HepG2 (cell line): ENCODE data around the gene TUBG2. TPM values are rescaled to one million over a fixed set of nuclear protein-coding genes. Genes with fewer than 3 reads are reported as not detected.
A peak's percentile ranks its signal among the peaks of the same experiment; 100 is the strongest.

Experiments
- ATF1 ChIP-seq: IDR thresholded peaks from 2 replicates; pipeline ENCODE4 v1.6.1; 2016; ENCODE audit warnings: mild to moderate bottlenecking, control low read depth
- CREB3 ChIP-seq: sonication (generic); formaldehyde crosslinking; IDR thresholded peaks from 2 replicates; pipeline ENCODE4 v1.5.0; 2020; ENCODE audit warnings: missing genetic modification reagents
- CSRNP1 ChIP-seq: sonication (generic); formaldehyde crosslinking; IDR thresholded peaks from 2 replicates; pipeline ENCODE4 v1.8.1; 2023; ENCODE audit warnings: mild to moderate bottlenecking, missing genetic modification reagents
- DNMT1 ChIP-seq: sonication (generic); formaldehyde crosslinking; IDR thresholded peaks from 2 replicates; pipeline ENCODE4 v1.5.1; 2020; ENCODE audit warnings: mild to moderate bottlenecking, missing genetic modification reagents
- FOXM1 ChIP-seq: sonication (generic); formaldehyde crosslinking; IDR thresholded peaks from 2 replicates; pipeline ENCODE4 v1.5.0; 2020; ENCODE audit warnings: missing genetic modification reagents
- KLF6 ChIP-seq: IDR thresholded peaks from 2 replicates; pipeline ENCODE4 v1.8.0; 2016; ENCODE audit warnings: missing biosample characterization, missing genetic modification reagents
- NR2F1 ChIP-seq, 2 experiments: fragments of 450-650 bp in 1 of 2; formaldehyde crosslinking in 1 of 2; IDR thresholded peaks; 2 replicates each; pipeline versions ENCODE4 v1.5.0 to v1.6.1; 2016 to 2020; ENCODE audit warnings: mild to moderate bottlenecking in 1 of 2, missing compliant biosample characterization in 1 of 2, missing genetic modification reagents in 1 of 2, moderate library complexity in 1 of 2
- PAWR ChIP-seq: sonication (generic); formaldehyde crosslinking; IDR thresholded peaks from 2 replicates; pipeline ENCODE4 v1.4.0; 2020; ENCODE audit warnings: missing genetic modification reagents, mild to moderate bottlenecking, borderline replicate concordance
- PHB2 ChIP-seq: fragments of 450-650 bp; IDR thresholded peaks from 2 replicates; pipeline ENCODE4 v1.6.1; 2018; ENCODE audit not compliant: partially characterized antibody
- POLR2G ChIP-seq: fragments of 200-400 bp; formaldehyde crosslinking; IDR thresholded peaks from 2 replicates; pipeline ENCODE4 v1.6.1; 2018; ENCODE audit warnings: mild to moderate bottlenecking, low read depth, low read length, moderate library complexity
- RARA ChIP-seq: IDR thresholded peaks from 2 replicates; pipeline ENCODE4 v1.6.1; 2016; ENCODE audit warnings: missing genetic modification reagents, missing compliant biosample characterization
- SETDB1 ChIP-seq: sonication (generic); formaldehyde crosslinking; IDR thresholded peaks from 2 replicates; pipeline ENCODE4 v1.5.1; 2020; ENCODE audit warnings: missing genetic modification reagents, mild to moderate bottlenecking, borderline replicate concordance
- THAP11 ChIP-seq: IDR thresholded peaks from 2 replicates; pipeline ENCODE4 v1.6.1; 2016; ENCODE audit warnings: missing biosample characterization, missing genetic modification reagents
- ZMYM3 ChIP-seq: sonication (generic); formaldehyde crosslinking; IDR thresholded peaks from 2 replicates; pipeline ENCODE4 v1.5.1; 2020; ENCODE audit warnings: mild to moderate bottlenecking, missing genetic modification reagents
- ZNF10 ChIP-seq: sonication (generic); formaldehyde crosslinking; IDR thresholded peaks from 2 replicates; pipeline ENCODE4 v1.4.0; 2020; ENCODE audit warnings: mild to moderate bottlenecking, low read depth, missing genetic modification reagents, borderline replicate concordance
- ZNF44 ChIP-seq: sonication (generic); formaldehyde crosslinking; IDR thresholded peaks from 2 replicates; pipeline ENCODE4 v1.5.1; 2020; ENCODE audit warnings: mild to moderate bottlenecking, missing genetic modification reagents
- ZNF564 ChIP-seq: sonication (generic); formaldehyde crosslinking; IDR thresholded peaks from 2 replicates; pipeline ENCODE4 v1.8.1; 2023; ENCODE audit warnings: mild to moderate bottlenecking, missing genetic modification reagents
- ZNF737 ChIP-seq: sonication (generic); formaldehyde crosslinking; IDR thresholded peaks from 2 replicates; pipeline ENCODE4 v1.5.0; 2020; ENCODE audit warnings: missing genetic modification reagents, mild to moderate bottlenecking, borderline replicate concordance
- ZSCAN9 ChIP-seq: IDR thresholded peaks from 2 replicates; pipeline ENCODE4 v1.6.1; 2016; ENCODE audit warnings: borderline replicate concordance
- polyA plus RNA-seq, 8 experiments: library from polyadenylated mRNA; depleted of rRNA in 3 of 8; stranded (reverse) in 7 of 8; unstranded in 1 of 8; fragments of >200 nt; fragmentation: Illumina TruSeq in 4 of 8; extraction: Trizol in 4 of 8; gene quantifications; 2 replicates each; pipeline versions ENCODE4 v1.2.1 to v1.2.3, GENCODE V29; 2011 to 2016; ENCODE audit warnings: low read depth in 4 of 8, missing spikeins in 1 of 8, mixed read lengths in 1 of 8; ENCODE audit not compliant: insufficient read depth in 1 of 8
- total RNA-seq, 5 experiments: library from RNA; depleted of rRNA; stranded (reverse); fragments of >200 nt; fragmentation: Illumina TruSeq; extraction: Trizol; gene quantifications; 2 replicates each; pipeline ENCODE4 v1.2.3, GENCODE V29; 2016; ENCODE audit warnings: low read depth in 1 of 5
- TF ChIP-seq, protein P1 (sequence below): IDR thresholded peaks from 2 replicates; pipeline ENCODE4 v1.6.1; 2016; ENCODE audit warnings: control low read depth
- TF ChIP-seq, protein P2 (sequence below): IDR thresholded peaks from 2 replicates; pipeline ENCODE4 v1.6.1; 2018; ENCODE audit warnings: missing genetic modification reagents
- TF ChIP-seq, protein P3 (sequence below): IDR thresholded peaks from 2 replicates; pipeline ENCODE4 v1.6.1; 2016; ENCODE audit warnings: low read depth, control low read depth
- TF ChIP-seq, protein P4 (sequence below): sonication (generic); formaldehyde crosslinking; IDR thresholded peaks from 2 replicates; pipeline ENCODE4 v1.8.1; 2022; ENCODE audit warnings: mild to moderate bottlenecking, missing genetic modification reagents

Gene TUBG2
- total and polyA plus RNA-seq, 2 of the 13 experiments (the other 11 are each of a cell fraction or from before 2014, with no cell fraction given), result 16.0 to 42.3 TPM

- TF ChIP-seq, protein P1, sequence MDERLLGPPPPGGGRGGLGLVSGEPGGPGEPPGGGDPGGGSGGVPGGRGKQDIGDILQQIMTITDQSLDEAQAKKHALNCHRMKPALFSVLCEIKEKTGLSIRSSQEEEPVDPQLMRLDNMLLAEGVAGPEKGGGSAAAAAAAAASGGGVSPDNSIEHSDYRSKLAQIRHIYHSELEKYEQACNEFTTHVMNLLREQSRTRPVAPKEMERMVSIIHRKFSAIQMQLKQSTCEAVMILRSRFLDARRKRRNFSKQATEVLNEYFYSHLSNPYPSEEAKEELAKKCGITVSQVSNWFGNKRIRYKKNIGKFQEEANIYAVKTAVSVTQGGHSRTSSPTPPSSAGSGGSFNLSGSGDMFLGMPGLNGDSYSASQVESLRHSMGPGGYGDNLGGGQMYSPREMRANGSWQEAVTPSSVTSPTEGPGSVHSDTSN (CRISPR knock-in tag), result no peak
- peak; percentile 90; the same call in 1 of the 2 replicates for TF ChIP-seq ZSCAN9 (CRISPR knock-in tag)
- TF ChIP-seq SETDB1 (CRISPR knock-in tag), result no peak
- TF ChIP-seq CREB3, result no peak
- TF ChIP-seq, protein P2, sequence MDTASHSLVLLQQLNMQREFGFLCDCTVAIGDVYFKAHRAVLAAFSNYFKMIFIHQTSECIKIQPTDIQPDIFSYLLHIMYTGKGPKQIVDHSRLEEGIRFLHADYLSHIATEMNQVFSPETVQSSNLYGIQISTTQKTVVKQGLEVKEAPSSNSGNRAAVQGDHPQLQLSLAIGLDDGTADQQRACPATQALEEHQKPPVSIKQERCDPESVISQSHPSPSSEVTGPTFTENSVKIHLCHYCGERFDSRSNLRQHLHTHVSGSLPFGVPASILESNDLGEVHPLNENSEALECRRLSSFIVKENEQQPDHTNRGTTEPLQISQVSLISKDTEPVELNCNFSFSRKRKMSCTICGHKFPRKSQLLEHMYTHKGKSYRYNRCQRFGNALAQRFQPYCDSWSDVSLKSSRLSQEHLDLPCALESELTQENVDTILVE (CRISPR knock-in tag), result peak; percentile 81
- TF ChIP-seq POLR2G, result no peak
- no peak for TF ChIP-seq PAWR (CRISPR knock-in tag)
- TF ChIP-seq ZNF564, result no peak
- TF ChIP-seq ZNF44 (CRISPR knock-in tag), result no peak
- TF ChIP-seq, protein P3, sequence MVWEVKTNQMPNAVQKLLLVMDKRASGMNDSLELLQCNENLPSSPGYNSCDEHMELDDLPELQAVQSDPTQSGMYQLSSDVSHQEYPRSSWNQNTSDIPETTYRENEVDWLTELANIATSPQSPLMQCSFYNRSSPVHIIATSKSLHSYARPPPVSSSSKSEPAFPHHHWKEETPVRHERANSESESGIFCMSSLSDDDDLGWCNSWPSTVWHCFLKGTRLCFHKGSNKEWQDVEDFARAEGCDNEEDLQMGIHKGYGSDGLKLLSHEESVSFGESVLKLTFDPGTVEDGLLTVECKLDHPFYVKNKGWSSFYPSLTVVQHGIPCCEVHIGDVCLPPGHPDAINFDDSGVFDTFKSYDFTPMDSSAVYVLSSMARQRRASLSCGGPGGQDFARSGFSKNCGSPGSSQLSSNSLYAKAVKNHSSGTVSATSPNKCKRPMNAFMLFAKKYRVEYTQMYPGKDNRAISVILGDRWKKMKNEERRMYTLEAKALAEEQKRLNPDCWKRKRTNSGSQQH, result no peak
- TF ChIP-seq FOXM1 (CRISPR knock-in tag), result no peak
- TF ChIP-seq, protein P4, sequence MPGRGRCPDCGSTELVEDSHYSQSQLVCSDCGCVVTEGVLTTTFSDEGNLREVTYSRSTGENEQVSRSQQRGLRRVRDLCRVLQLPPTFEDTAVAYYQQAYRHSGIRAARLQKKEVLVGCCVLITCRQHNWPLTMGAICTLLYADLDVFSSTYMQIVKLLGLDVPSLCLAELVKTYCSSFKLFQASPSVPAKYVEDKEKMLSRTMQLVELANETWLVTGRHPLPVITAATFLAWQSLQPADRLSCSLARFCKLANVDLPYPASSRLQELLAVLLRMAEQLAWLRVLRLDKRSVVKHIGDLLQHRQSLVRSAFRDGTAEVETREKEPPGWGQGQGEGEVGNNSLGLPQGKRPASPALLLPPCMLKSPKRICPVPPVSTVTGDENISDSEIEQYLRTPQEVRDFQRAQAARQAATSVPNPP (CRISPR knock-in tag), result no peak
- TF ChIP-seq ZNF737 (CRISPR knock-in tag), result no peak
- no peak for TF ChIP-seq NR2F1 (CRISPR knock-in tag; IDR thresholded peaks at IDR 0.05)
- TF ChIP-seq ATF1, result no peak
- TF ChIP-seq THAP11 (CRISPR knock-in tag), result peak; percentile 60; the same call in 1 of the 2 replicates
- TF ChIP-seq ZNF10 (CRISPR knock-in tag), result no peak
- no peak for TF ChIP-seq KLF6 (CRISPR knock-in tag)
- TF ChIP-seq DNMT1 (CRISPR knock-in tag), result no peak
- no peak for TF ChIP-seq PHB2
- TF ChIP-seq CSRNP1 (CRISPR knock-in tag), result no peak
- TF ChIP-seq ZMYM3, result peak; percentile 41; the same call in 1 of the 2 replicates
- peak; percentile 57 for TF ChIP-seq RARA
Observed at GRCh38 chr17:42618442-42619150, 40.5 kb upstream of the TUBG2 start (continued).
